Measurements from ENCODE around the gene CACNG4. TPM values are rescaled to one million over a fixed set of nuclear protein-coding genes. Genes with fewer than 3 reads are reported as not detected.

Gene CACNG4
- total RNA-seq, 1 experiment from 2014 or later: 40.3 TPM

DNA sequence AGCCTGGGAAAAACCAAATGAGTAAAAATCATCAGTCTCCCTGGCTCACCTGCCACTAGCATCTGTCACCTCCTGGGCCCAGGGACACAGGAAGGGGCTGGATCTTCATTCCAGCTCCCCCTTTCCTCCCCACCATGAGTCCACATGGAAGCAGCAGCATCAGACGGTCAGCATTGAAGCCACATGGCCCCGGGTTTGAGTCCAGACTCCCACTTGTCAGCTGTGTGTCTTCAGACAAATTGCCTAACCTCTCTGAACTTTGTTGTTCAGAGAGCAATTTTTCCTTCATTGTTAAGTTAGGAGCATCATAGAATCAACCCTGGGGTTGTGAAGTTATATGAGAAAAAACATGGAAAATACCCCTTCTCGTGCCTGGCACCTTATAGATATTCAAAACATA is 10.7 kb downstream of the CACNG4 start:
- intact Hi-C loops (cut with micrococcal nuclease; ENCODE audit: unreplicated experiment): no loop called here

DNA sequence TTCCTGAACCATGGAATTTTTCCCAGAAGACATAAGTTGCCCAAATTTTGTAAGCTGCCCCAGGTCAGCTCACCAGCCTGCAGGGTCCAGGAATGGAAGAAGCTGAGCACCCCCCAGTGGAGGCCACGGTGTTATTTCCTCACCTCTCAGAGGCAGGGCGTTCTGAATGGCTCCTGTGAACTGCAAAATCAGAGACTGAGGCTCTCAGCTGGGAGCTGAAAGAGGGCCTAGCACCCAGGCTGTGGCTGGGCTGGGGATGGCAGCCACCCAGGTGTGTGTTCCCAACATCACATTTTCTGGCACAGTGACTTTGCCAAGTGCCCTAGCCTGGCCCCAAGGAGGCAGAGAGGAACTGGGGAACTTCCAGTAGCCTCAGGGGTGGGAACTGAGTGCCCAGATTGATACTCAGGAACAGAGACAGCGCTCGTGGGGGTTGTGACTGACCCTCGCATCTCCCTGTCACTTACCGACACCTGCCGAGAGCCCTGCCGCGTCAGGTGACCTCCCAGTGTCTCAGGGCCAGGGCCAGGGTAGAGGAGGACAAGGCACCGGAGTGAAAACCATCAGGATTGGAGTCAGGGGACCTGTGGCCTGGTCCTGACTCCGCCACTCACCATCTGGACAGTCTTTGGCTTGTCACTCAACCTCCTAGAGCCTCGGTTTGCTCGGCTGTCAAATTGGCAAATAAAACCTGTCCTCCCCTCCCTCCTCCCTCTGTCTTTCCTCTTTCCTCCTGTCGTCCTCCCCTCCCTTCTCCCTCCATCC is 11.3 kb downstream of the CACNG4 start:
- Histone ChIP-seq H3K36me3 (ENCODE audit: control insufficient read depth, insufficient read depth, low read length) (no peaks in the 10 kb centered on the region), H3K27me3 (ENCODE audit: control insufficient read depth, insufficient read depth, low read length) (no peaks in the 10 kb centered on the region), H3K4me3 (ENCODE audit: low read depth in 2 of 2, low read length in 2 of 2) (no peak overlapping the region), H3K9me3 (ENCODE audit: control insufficient read depth, insufficient read depth, low read depth, low read length) (no peaks in the 10 kb centered on the region), H3K4me1 (ENCODE audit: control insufficient read depth, insufficient read depth, low read length) (peaks cover 8% of the 10 kb centered on the region), H3K27ac (ENCODE audit: low read length) (no peak overlapping the region)
- in situ Hi-C loops (cut with HindIII; ENCODE audit: low pct_unique_long_range_greater_than_20kb, low sequenced_read_pairs): no loop called here
- intact Hi-C loops (cut with micrococcal nuclease; ENCODE audit: unreplicated experiment): no loop called here
- ChIA-PET CTCF (interaction anchor here (0.5 to 1.4 kb wide), 3 partner anchors 37 to 115 kb away, joined by 3 to 6 read pairs (median 3); no protein-coding TSS in a partner anchor), POLR2A (no interaction called here)
- ATAC-seq (peak; percentile 75), DNase-seq (ENCODE audit: low read depth, low spot score) (no peak)
- BruUV-seq (replicated peaks): no TSS peak
- TF ChIP-seq POLR2AphosphoS5 (IDR thresholded peaks at IDR 0.05; ENCODE audit: low read depth, low read length) (no peak), SIN3A (IDR thresholded peaks at IDR 0.05; ENCODE audit: borderline replicate concordance, insufficient read depth, low read depth, low read length) (no peak), TCF7L2 (IDR thresholded peaks at IDR 0.05; ENCODE audit: low read depth, low read length) (no peak)
- TF ChIP-seq, protein P1, sequence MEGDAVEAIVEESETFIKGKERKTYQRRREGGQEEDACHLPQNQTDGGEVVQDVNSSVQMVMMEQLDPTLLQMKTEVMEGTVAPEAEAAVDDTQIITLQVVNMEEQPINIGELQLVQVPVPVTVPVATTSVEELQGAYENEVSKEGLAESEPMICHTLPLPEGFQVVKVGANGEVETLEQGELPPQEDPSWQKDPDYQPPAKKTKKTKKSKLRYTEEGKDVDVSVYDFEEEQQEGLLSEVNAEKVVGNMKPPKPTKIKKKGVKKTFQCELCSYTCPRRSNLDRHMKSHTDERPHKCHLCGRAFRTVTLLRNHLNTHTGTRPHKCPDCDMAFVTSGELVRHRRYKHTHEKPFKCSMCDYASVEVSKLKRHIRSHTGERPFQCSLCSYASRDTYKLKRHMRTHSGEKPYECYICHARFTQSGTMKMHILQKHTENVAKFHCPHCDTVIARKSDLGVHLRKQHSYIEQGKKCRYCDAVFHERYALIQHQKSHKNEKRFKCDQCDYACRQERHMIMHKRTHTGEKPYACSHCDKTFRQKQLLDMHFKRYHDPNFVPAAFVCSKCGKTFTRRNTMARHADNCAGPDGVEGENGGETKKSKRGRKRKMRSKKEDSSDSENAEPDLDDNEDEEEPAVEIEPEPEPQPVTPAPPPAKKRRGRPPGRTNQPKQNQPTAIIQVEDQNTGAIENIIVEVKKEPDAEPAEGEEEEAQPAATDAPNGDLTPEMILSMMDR (IDR thresholded peaks at IDR 0.05): no peak; the same call in 1 of the 2 replicates
- TF ChIP-seq, protein P2, sequence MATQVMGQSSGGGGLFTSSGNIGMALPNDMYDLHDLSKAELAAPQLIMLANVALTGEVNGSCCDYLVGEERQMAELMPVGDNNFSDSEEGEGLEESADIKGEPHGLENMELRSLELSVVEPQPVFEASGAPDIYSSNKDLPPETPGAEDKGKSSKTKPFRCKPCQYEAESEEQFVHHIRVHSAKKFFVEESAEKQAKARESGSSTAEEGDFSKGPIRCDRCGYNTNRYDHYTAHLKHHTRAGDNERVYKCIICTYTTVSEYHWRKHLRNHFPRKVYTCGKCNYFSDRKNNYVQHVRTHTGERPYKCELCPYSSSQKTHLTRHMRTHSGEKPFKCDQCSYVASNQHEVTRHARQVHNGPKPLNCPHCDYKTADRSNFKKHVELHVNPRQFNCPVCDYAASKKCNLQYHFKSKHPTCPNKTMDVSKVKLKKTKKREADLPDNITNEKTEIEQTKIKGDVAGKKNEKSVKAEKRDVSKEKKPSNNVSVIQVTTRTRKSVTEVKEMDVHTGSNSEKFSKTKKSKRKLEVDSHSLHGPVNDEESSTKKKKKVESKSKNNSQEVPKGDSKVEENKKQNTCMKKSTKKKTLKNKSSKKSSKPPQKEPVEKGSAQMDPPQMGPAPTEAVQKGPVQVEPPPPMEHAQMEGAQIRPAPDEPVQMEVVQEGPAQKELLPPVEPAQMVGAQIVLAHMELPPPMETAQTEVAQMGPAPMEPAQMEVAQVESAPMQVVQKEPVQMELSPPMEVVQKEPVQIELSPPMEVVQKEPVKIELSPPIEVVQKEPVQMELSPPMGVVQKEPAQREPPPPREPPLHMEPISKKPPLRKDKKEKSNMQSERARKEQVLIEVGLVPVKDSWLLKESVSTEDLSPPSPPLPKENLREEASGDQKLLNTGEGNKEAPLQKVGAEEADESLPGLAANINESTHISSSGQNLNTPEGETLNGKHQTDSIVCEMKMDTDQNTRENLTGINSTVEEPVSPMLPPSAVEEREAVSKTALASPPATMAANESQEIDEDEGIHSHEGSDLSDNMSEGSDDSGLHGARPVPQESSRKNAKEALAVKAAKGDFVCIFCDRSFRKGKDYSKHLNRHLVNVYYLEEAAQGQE (IDR thresholded peaks at IDR 0.05; ENCODE audit: insufficient read depth in 1 of 2, low read depth in 2 of 2, low read length in 1 of 2): no peak

More for the DNA sequence above, 10.7 kb downstream of the CACNG4 start:
- DNase-seq (ENCODE audit: low read depth, low spot score) (no peak), ATAC-seq (no peak)
- H3K36me3 ChIP-seq (ENCODE audit: control insufficient read depth, insufficient read depth, low read length): no peaks in the 10 kb centered on the region
- TF ChIP-seq POLR2AphosphoS5 (IDR thresholded peaks at IDR 0.05; ENCODE audit: low read depth, low read length): no peak
- no peak for TF ChIP-seq SIN3A (IDR thresholded peaks at IDR 0.05; ENCODE audit: borderline replicate concordance, insufficient read depth, low read depth, low read length)
- no peak for TF ChIP-seq TCF7L2 (IDR thresholded peaks at IDR 0.05; ENCODE audit: low read depth, low read length)
- TF ChIP-seq, protein P1 (IDR thresholded peaks at IDR 0.05): no peak
- TF ChIP-seq, protein P2 (IDR thresholded peaks at IDR 0.05; ENCODE audit: insufficient read depth in 1 of 2, low read depth in 2 of 2, low read length in 1 of 2): no peak
- H3K4me3 ChIP-seq (ENCODE audit: low read depth in 2 of 2, low read length in 2 of 2): no peak overlapping the region
- no peak overlapping the region for H3K27ac ChIP-seq (ENCODE audit: low read length)
- BruUV-seq (replicated peaks): no TSS peak
- no peaks in the 10 kb centered on the region for H3K27me3 ChIP-seq (ENCODE audit: control insufficient read depth, insufficient read depth, low read length)
- peaks cover 8% of the 10 kb centered on the region for H3K4me1 ChIP-seq (ENCODE audit: control insufficient read depth, insufficient read depth, low read length)
- POLR2A ChIA-PET: no interaction called here
- H3K9me3 ChIP-seq (ENCODE audit: control insufficient read depth, insufficient read depth, low read depth, low read length): no peaks in the 10 kb centered on the region
- CTCF ChIA-PET: interaction anchor here (0.5 to 1.4 kb wide), 3 partner anchors 36 to 115 kb away, joined by 3 to 6 read pairs (median 3); no protein-coding TSS in a partner anchor
- in situ Hi-C loops (cut with HindIII; ENCODE audit: low pct_unique_long_range_greater_than_20kb, low sequenced_read_pairs): no loop called here

Measured in Panc1 (cell line).